H9 (cell line): ENCODE results near the gene LTF. TPM values are rescaled to one million over a fixed set of nuclear protein-coding genes. Genes with fewer than 3 reads are reported as not detected.

ENCODE experiments used
- DNase-seq: peaks from one replicate; pipeline ENCODE4 v3.0.0-alpha.2; 2017
- H2AFZ ChIP-seq: one replicate; pipeline ENCODE4 v1.6.1; 2013; ENCODE audit warnings: mild to moderate bottlenecking, low read length, control low read depth, moderate library complexity
- H2AK5ac ChIP-seq: 2 replicates; pipeline ENCODE4 v1.6.1; 2013; ENCODE audit warnings: low read length, control low read depth, mixed read lengths; ENCODE audit not compliant: insufficient read length
- H2BK120ac ChIP-seq: one replicate; pipeline ENCODE4 v1.6.1; 2013; ENCODE audit warnings: low read depth, mild to moderate bottlenecking, low read length, control low read depth, inconsistent platforms; ENCODE audit not compliant: poor library complexity, severe bottlenecking
- H2BK12ac ChIP-seq: 2 replicates; pipeline ENCODE4 v1.6.1; 2013; ENCODE audit warnings: low read length, control low read depth, mixed read lengths, low read depth; ENCODE audit not compliant: insufficient read length
- H2BK15ac ChIP-seq: 2 replicates; pipeline ENCODE4 v1.6.1; 2013; ENCODE audit warnings: low read depth, low read length, control low read depth
- H2BK20ac ChIP-seq: one replicate; pipeline ENCODE4 v1.6.1; 2013; ENCODE audit warnings: low read depth, mild to moderate bottlenecking, low read length, control low read depth, inconsistent platforms; ENCODE audit not compliant: poor library complexity, severe bottlenecking
- H2BK5ac ChIP-seq: 2 replicates; pipeline ENCODE4 v1.6.1; 2013; ENCODE audit warnings: low read length, control low read depth, mixed read lengths; ENCODE audit not compliant: insufficient read length
- H3K14ac ChIP-seq: 2 replicates; pipeline ENCODE4 v1.6.1; 2013; ENCODE audit warnings: low read length, control low read depth; ENCODE audit not compliant: insufficient read depth
- H3K18ac ChIP-seq: 2 replicates; pipeline ENCODE4 v1.6.1; 2013; ENCODE audit warnings: low read depth, mild to moderate bottlenecking, mixed read lengths, low read length, control low read depth; ENCODE audit not compliant: insufficient read length
- H3K23ac ChIP-seq: 2 replicates; pipeline ENCODE4 v1.6.1; 2013; ENCODE audit warnings: low read length, control low read depth, mixed read lengths, low read depth; ENCODE audit not compliant: insufficient read length
- H3K23me2 ChIP-seq: 2 replicates; pipeline ENCODE4 v1.6.1; 2013; ENCODE audit warnings: low read depth, mild to moderate bottlenecking, mixed read lengths, low read length, control low read depth; ENCODE audit not compliant: insufficient read length, poor library complexity, severe bottlenecking
- H3K27ac ChIP-seq: 2 replicates; pipeline ENCODE4 v1.5.1; 2013; ENCODE audit warnings: low read length, control low read depth, mixed read lengths, low read depth; ENCODE audit not compliant: insufficient read length
- H3K27me3 ChIP-seq: 2 replicates; pipeline ENCODE4 v1.6.1; 2013; ENCODE audit warnings: low read length, control low read depth, inconsistent platforms; ENCODE audit not compliant: insufficient read depth
- H3K4ac ChIP-seq: 2 replicates; pipeline ENCODE4 v1.6.1; 2013; ENCODE audit warnings: low read depth, mild to moderate bottlenecking, control low read depth, inconsistent platforms, low read length, moderate library complexity
- H3K4me1 ChIP-seq: 2 replicates; pipeline ENCODE4 v1.6.1; 2013; ENCODE audit warnings: low read length, control low read depth, inconsistent platforms; ENCODE audit not compliant: insufficient read depth
- H3K4me2 ChIP-seq: 2 replicates; pipeline ENCODE4 v1.6.1; 2013; ENCODE audit warnings: low read length, control low read depth, mixed read lengths; ENCODE audit not compliant: insufficient read length, insufficient read depth
- H3K56ac ChIP-seq: 2 replicates; pipeline ENCODE4 v1.6.1; 2013; ENCODE audit warnings: low read depth, mild to moderate bottlenecking, mixed read lengths, low read length, control low read depth; ENCODE audit not compliant: insufficient read length
- H3K79me1 ChIP-seq: 2 replicates; pipeline ENCODE4 v1.6.1; 2013; ENCODE audit warnings: low read depth, mild to moderate bottlenecking, moderate library complexity, low read length, control low read depth, inconsistent platforms; ENCODE audit not compliant: insufficient read depth, poor library complexity, severe bottlenecking
- H3K79me2 ChIP-seq: 2 replicates; pipeline ENCODE4 v1.6.1; 2013; ENCODE audit warnings: low read length, control low read depth, inconsistent platforms; ENCODE audit not compliant: insufficient read depth
- H3K9ac ChIP-seq: 2 replicates; pipeline ENCODE4 v1.6.1; 2013; ENCODE audit warnings: low read length, control low read depth, mixed read lengths; ENCODE audit not compliant: insufficient read length; ENCODE audit errors: extremely low read depth
- H3K9me3 ChIP-seq: one replicate; pipeline ENCODE4 v1.6.1; 2013; ENCODE audit warnings: low read depth, low read length, inconsistent platforms; ENCODE audit not compliant: control insufficient read depth
- H3T11ph ChIP-seq: one replicate; pipeline ENCODE4 v1.6.1; 2013; ENCODE audit warnings: mild to moderate bottlenecking, low read length, control low read depth, inconsistent platforms
- H4K20me1 ChIP-seq: one replicate; pipeline ENCODE4 v1.6.1; 2013; ENCODE audit not compliant: control insufficient read depth, insufficient read length, insufficient read depth
- H4K5ac ChIP-seq: 2 replicates; pipeline ENCODE4 v1.6.1; 2013; ENCODE audit warnings: low read depth, mild to moderate bottlenecking, mixed read lengths, low read length, control low read depth; ENCODE audit not compliant: insufficient read length
- H4K8ac ChIP-seq: replicated peaks from 2 replicates; pipeline ENCODE4 v1.6.1; 2013; ENCODE audit warnings: low read length, control low read depth, mixed read lengths, low read depth; ENCODE audit not compliant: insufficient read length
- H4K91ac ChIP-seq: 2 replicates; pipeline ENCODE4 v1.6.1; 2013; ENCODE audit warnings: low read depth, mild to moderate bottlenecking, moderate library complexity, mixed read lengths, low read length, control low read depth; ENCODE audit not compliant: insufficient read length
- H3K27ac Mint-ChIP-seq, 3 experiments: 2 replicates in 2 of 3; 3 replicates in 1 of 3; pipeline ENCODE4 v1.8.0; 2020 to 2021; ENCODE audit warnings: mixed read lengths in 3 of 3, mild to moderate bottlenecking in 1 of 3, moderate library complexity in 1 of 3
- H3K27me3 Mint-ChIP-seq: 2 replicates; pipeline ENCODE4 v1.8.0; 2021; ENCODE audit warnings: low read depth, mild to moderate bottlenecking, moderate library complexity, mixed read lengths
- H3K36me3 Mint-ChIP-seq, 3 experiments: 2 replicates in 2 of 3; 3 replicates in 1 of 3; pipeline ENCODE4 v1.8.0; 2020 to 2021; ENCODE audit warnings: low read depth in 3 of 3, mixed read lengths in 3 of 3; ENCODE audit not compliant: insufficient read depth in 1 of 3
- H3K4me1 Mint-ChIP-seq, 2 experiments: 2 replicates each; pipeline ENCODE4 v1.8.0; 2020; ENCODE audit warnings: mixed read lengths in 2 of 2
- H3K4me3 Mint-ChIP-seq, 2 experiments: 2 replicates in 1 of 2; 3 replicates in 1 of 2; pipeline ENCODE4 v1.8.0; 2020 to 2021; ENCODE audit warnings: mild to moderate bottlenecking in 2 of 2, mixed read lengths in 2 of 2, moderate library complexity in 1 of 2
- H3K9me3 Mint-ChIP-seq, 2 experiments: 2 replicates in 1 of 2; 3 replicates in 1 of 2; pipeline ENCODE4 v1.8.0; 2020; ENCODE audit warnings: mild to moderate bottlenecking in 2 of 2, mixed read lengths in 2 of 2, moderate library complexity in 1 of 2
- CTCF ChIP-seq: fragments of 200-600 bp; sonication (generic); conservative IDR thresholded peaks from 3 replicates; pipeline ENCODE4 v1.8.0; 2021; ENCODE audit warnings: antibody characterized with exemption, mild to moderate bottlenecking
- WGBS: extraction: QIAGEN DNeasy Blood & Tissue Kit; methylation state at CpG from one replicate; pipeline ENCODE4 v1.1.7; 2013; ENCODE audit warnings: missing lambda C conversion rate, low lambda C conversion rate, mixed read lengths; ENCODE audit not compliant: insufficient read length; ENCODE audit errors: extremely low coverage; 5-methylcytosine and 5-hydroxymethylcytosine counted together
- total RNA-seq: library from RNA; stranded (reverse); gene quantifications from 2 replicates; pipeline ENCODE4 v1.2.1, GENCODE V29; 2021

The LTF gene
- total RNA-seq, 1 experiment from 2014 or later: not detected

- H3K23me2 ChIP-seq: no peaks in the 10 kb centered on the region
- H3T11ph ChIP-seq: no peak overlapping the region
- peaks cover 33 to 45% of the 10 kb centered on the region in 2 experiments for H3K4me1 Mint-ChIP-seq
- H3K79me2 ChIP-seq: no peaks in the 10 kb centered on the region
- TF ChIP-seq CTCF: no peak
- no peak overlapping the region for H2BK12ac ChIP-seq
- no peak overlapping the region for H4K5ac ChIP-seq
- H4K91ac ChIP-seq: no peak overlapping the region
- peaks cover 0 to 3% (median 0%) of the 10 kb centered on the region in 3 experiments; a peak in 4 of 7 replicates for H3K36me3 Mint-ChIP-seq
- H2BK15ac ChIP-seq: no peak overlapping the region
- no peak overlapping the region for H3K4me3 Mint-ChIP-seq
- no peak overlapping the region for H2BK120ac ChIP-seq
- H3K9me3 ChIP-seq: no peaks in the 10 kb centered on the region
- no peak overlapping the region for H2AK5ac ChIP-seq
- no peak overlapping the region for H2BK20ac ChIP-seq
- H2AFZ ChIP-seq: no peak overlapping the region
- H3K4me1 ChIP-seq: peaks cover 18% of the 10 kb centered on the region
- no peak overlapping the region for H3K27ac ChIP-seq
- H3K56ac ChIP-seq: no peak overlapping the region
- no peak overlapping the region for H3K14ac ChIP-seq
- WGBS: no CpG with 5 or more reads among the region's 10 CpGs
- no peak for DNase-seq
- no peak overlapping the region for H2BK5ac ChIP-seq
- no peak overlapping the region for H3K27ac Mint-ChIP-seq
- no peak overlapping the region for H3K9ac ChIP-seq
- no peaks in the 10 kb centered on the region for H3K27me3 ChIP-seq
- H4K8ac ChIP-seq: no peak overlapping the region
- peaks cover 0 to 2% of the 10 kb centered on the region in 2 experiments; a peak in 2 of 5 replicates for H3K9me3 Mint-ChIP-seq
- no peak overlapping the region for H3K18ac ChIP-seq
- no peaks in the 10 kb centered on the region for H4K20me1 ChIP-seq
- no peak overlapping the region for H3K23ac ChIP-seq
- H3K4ac ChIP-seq: no peak overlapping the region
- no peak overlapping the region for H3K4me2 ChIP-seq
- peaks cover 9% of the 10 kb centered on the region for H3K27me3 Mint-ChIP-seq
- H3K79me1 ChIP-seq: no peaks in the 10 kb centered on the region
Measured at GRCh38 chr3:46505953-46506352, 41.2 kb upstream of the LTF start.
